Right renal cortex interstitium (tissue), 3 donors: ENCODE results near the gene PLXNA3. TPM values are rescaled to one million over a fixed set of nuclear protein-coding genes. Genes with fewer than 3 reads are reported as not detected.

ENCODE experiments used
- DNase-seq, 3 donors: peaks; one replicate each; pipeline ENCODE4 v3.0.0-alpha.2; 2013; ENCODE audit warnings: low read depth in 3 of 3, low spot score in 2 of 3
- polyA plus RNA-seq, 3 donors: library from polyadenylated mRNA; unstranded; fragments of 120-200 nt; gene quantifications; one replicate each; pipeline ENCODE4 v1.2.1, GENCODE V29; 2013; ENCODE audit not compliant: insufficient read length in 3 of 3

The PLXNA3 gene
- polyA plus RNA-seq: 10 to 100 TPM; 33.5 to 40.7 (median 38.1) TPM

- DNase-seq: no peak
Observed at GRCh38 chrX:154458116-154458953, at the start of gene PLXNA3. TSS of gene PLXNA3 (plus strand) at chrX:154458281. CDS start at chrX:154460184, 1,903 bp downstream.

DNA sequence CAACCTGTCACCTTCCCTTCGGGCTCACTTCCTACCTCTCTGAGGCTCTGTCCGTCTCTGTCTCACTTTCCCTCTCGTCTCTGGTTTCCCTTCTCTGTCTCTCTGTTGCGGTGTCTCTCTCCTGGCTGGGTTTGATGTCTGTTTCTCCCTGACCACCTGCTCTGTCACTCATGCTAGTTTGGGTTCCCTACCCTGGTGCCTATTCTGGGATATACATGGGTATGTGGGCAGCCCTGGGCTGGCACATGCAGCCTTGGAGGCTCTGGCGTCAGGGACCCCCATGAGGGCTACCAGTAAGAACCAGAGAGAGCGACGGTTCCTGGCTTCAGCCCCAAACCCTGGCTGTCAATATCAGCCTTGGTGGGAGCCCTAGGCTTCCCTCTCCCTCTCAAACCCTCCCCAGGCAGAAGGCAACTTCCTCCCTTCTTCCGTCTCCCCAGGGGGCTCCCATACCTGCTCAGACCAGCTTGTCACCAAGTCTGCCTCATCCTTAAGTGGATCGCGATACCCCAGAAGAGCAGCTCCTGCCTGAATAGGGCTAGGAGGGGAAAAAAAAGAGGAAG is 49.3 kb upstream of the PLXNA3 start:
- DNase-seq: no peak

DNA sequence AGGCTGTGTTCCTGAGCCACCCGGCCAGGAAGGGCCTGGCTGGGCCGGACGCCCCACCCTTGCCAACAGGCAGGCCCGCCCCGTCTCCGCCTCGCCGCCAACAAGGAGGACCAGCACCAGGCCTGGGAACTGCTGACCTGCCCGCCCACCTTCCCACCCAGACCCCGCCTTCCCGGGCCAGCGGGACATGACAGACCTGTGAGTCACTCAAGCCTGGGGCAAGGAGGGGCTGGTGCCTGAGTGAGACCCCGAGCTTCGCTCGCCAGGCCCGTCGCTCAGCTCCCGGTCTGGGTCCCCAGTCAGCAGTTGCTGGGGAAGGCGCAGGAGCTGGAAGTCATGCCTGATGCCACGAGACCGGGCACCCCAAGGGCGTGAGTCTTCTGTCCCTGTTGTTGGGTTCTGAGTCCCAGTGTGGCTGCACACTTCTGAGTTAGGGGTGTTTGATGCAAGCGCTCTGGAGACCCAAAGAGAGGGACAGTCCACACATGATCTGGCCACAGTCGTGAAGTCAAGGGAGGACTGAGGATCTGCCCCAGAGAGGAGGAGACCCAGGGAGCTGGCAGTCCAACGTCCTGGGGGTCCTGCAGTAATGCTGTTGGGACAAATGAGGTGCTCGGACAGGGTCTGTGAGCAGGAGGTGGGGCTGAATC is 48.7 kb upstream of the PLXNA3 start, which contains the start of gene DNASE1L1:
DNASE1L1 (minus strand) TSS at position 33 of the 650 bp plus-strand sequence. CDS start 3,686 bp downstream, outside the sequence.
- DNase-seq: no peak

- no peak for DNase-seq
Observed at GRCh38 chrX:154411981-154412340, 46.1 kb upstream of the PLXNA3 start.

- DNase-seq: no peak
Observed at GRCh38 chrX:154412468-154412867, 45.6 kb upstream of the PLXNA3 start.

- DNase-seq: no peak
Observed at GRCh38 chrX:154413142-154413541, 44.9 kb upstream of the PLXNA3 start.

GRCh38 chrX:154417157-154417556 is 40.9 kb upstream of the PLXNA3 start:
- no peak for DNase-seq

GRCh38 chrX:154419189-154419588 is 38.9 kb upstream of the PLXNA3 start:
- no peak for DNase-seq

GRCh38 chrX:154419688-154420401 is 38.2 kb upstream of the PLXNA3 start:
- DNase-seq: no peak

DNA sequence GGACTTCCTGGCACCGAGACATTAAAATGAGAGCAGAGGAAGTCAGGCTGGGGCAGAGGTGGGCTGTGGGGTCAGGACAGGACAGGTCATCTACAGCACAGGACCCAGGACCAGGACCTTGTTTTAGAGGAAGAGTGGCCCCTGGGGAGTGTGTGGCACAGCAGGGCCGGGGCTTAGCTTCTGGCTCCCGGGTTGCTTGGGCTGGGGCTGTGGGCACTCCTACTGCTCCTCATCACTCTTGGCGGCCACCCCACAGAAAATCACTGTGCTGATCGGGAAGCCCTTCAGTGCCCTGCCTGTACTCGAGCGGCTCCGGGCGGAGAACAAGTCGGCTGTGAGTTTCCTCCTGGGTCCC is 37.7 kb upstream of the PLXNA3 start:
- no peak for DNase-seq

DNA sequence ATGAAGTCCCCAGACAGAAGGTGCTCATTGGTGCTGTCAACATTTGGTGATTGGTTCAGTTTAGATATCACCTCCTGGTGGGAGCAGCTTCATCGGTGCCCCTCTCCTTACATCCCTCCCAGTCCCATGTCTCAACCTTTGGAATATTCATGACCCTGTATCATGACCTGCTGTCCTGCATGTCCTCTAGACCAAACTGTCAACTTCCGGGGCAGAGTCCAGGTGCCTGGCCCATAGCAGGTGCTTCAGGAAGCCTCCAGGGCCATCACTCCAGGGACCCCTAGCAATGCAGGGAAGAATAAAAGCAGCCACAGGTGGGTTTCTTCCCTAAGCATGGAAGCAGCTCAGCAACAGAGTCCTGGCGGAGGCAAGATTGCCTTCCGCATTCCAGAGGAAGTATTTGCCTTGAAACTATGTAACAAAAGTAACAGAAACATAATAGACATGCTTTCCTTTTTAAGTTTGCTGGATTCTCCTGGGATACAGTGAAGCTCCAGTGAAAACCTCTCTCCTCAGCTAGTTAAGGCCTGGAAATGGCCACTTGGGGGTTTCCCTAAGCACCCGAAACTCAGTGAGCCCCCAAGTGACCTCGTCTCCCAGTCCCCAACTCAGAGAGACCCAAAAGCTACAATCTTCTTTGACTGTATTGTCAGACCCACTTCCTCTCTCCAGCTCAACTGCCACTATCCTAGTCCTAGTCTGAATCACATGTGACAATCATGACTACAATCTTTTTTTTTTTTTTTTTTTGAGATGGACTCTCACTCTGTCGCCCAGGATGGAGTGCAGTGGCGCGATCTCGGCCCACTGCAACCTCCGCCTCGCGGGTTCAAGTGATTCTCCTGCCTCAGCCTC is 30.9 kb upstream of the PLXNA3 start:
- DNase-seq: no peak

DNA sequence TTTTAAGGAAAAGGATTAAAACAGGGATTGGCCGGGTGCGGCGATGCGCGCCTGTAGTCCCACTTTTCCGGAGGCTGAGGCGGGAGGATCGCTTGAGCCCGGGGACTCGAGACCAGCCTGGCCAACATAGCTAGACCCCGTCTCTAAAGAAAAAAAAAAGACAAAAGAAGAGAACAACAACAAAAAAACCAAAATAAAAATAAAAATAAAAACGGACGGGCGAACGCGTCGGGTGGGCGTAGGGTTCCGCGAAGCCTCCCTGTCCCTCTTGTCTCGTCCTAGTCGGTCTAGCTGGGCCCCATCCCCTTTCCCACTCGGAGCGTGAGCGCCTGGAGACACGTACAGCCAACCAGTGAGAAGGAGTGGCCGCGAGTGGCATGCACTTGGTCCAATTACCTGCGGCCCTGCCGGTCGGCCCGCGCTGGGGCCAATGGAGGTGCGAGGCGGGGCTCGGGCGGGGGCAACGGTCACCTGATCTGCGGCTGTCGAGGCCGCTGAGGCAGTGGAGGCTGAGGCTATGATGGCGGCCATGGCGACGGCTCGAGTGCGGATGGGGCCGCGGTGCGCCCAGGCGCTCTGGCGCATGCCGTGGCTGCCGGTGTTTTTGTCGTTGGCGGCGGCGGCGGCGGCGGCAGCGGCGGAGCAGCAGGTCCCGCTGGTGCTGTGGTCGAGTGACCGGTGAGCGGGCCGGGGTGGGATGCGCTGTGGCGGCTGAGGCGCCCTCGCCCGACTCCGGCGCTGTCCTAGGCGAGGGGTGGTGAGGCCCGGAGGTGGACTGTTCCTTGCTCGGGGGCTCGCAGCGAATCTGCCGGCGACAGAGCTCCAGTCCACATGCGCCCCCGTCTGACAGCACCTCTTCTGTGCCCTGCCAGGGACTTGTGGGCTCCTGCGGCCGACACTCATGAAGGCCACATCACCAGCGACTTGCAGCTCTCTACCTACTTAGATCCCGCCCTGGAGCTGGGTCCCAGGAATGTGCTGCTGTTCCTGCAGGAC is 29.6 kb upstream of the PLXNA3 start, which contains the start of gene ATP6AP1:
ATP6AP1 (plus strand) TSS at position 502 of the 996 bp plus-strand sequence; CDS start at position 518, 16 bp downstream.
- DNase-seq: peak in 1 of 3 donors; percentile 74

GRCh38 chrX:154429711-154430110 is 28.4 kb upstream of the PLXNA3 start:
- DNase-seq: no peak

GRCh38 chrX:154430479-154430878 is 27.6 kb upstream of the PLXNA3 start:
- no peak for DNase-seq

- no peak for DNase-seq
Observed at GRCh38 chrX:154430916-154431315, 27.2 kb upstream of the PLXNA3 start.

DNA sequence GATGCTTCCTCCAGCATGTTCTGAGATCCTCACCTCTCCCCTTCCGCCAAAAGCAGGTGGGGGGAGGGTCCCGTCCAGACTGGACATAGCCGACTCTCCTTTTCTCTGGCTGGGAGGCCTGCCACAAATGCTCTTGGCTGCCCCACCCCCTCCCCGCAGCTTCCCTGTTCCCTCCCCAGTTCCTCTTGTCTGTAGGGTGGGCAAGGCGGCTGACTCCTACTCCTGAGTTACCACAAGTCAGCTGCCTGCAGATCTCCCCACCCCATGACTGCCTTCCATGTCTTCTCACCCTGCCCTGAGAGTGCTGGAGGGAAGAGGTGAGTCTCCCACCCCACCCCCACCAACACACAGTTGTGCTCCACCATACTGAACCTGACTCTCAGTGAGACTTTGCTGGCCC is 26.7 kb upstream of the PLXNA3 start:
- DNase-seq: no peak

DNA sequence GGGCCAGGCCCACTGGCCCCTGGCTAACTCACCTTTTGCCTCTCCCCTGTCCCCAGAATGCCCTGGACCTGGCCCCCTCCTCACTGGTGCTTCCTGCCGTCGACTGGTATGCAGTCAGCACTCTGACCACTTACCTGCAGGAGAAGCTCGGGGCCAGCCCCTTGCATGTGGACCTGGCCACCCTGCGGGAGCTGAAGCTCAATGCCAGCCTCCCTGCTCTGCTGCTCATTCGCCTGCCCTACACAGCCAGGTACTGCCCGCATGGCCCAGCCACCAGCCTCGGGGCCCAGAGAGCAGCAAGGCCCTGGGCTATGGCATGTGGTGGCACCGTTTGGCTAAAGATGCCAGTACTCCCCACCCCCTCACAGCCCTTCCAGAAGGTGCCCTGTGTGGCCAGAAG is 25.9 kb upstream of the PLXNA3 start:
- DNase-seq: no peak

- DNase-seq: no peak
Observed at GRCh38 chrX:154433605-154434004, 24.5 kb upstream of the PLXNA3 start.
